T-cell (primary cell): ENCODE data around the gene ANKS1A. TPM values are rescaled to one million over a fixed set of nuclear protein-coding genes. Genes with fewer than 3 reads are reported as not detected.

ENCODE experiments used
- ATAC-seq, 4 experiments: fragments of 200-7000 bp in 3 of 4; fragments of 150-1000 bp in 1 of 4; cut with Tn5 transposase; replicated peaks in 1 of 4; 1 replicate in 3 of 4; 2 replicates in 1 of 4; pipeline ENCODE4 v1.10.0; 2021; ENCODE audit warnings: moderate library complexity in 3 of 4, mild to moderate bottlenecking in 2 of 4, moderate number of reproducible peaks in 1 of 4
- CTCF ChIA-PET, 2 donors: fragments of 300-600 bp; sonication (Branson Sonifier 250); formaldehyde crosslinking; loops; one replicate each; lab custom pipeline; 2022; ENCODE audit warnings: antibody characterized with exemption in 2 of 2; lab: Charles Lee
- POLR2A ChIA-PET, 2 donors: fragments of 300-600 bp; sonication (Branson Sonifier 250); formaldehyde crosslinking; loops; one replicate each; lab custom pipeline; 2022; ENCODE audit warnings: antibody characterized with exemption in 2 of 2; lab: Charles Lee
- DNase-seq, 35 experiments: peaks; one replicate each; pipeline versions ENCODE4 v3.0.0 to v3.0.0-alpha.2; 2013 to 2023
- H3K27ac ChIP-seq: one replicate; pipeline ENCODE4 v1.5.1; 2013; ENCODE audit warnings: low read length
- H3K27me3 ChIP-seq, 2 experiments: replicated peaks in 1 of 2; 1 replicate in 1 of 2; 2 replicates in 1 of 2; pipeline versions ENCODE4 v1.6.1 to v1.7.0; 2013; ENCODE audit warnings: low read length in 1 of 2, mixed read lengths in 1 of 2; ENCODE audit not compliant: control insufficient read depth in 2 of 2, insufficient read depth in 2 of 2; ENCODE audit errors: extremely low read depth in 1 of 2
- H3K36me3 ChIP-seq, 2 donors: 1 replicate in 1 of 2; 2 replicates in 1 of 2; pipeline versions ENCODE4 v1.6.1 to v1.7.0; 2013; ENCODE audit warnings: low read length in 1 of 2; ENCODE audit not compliant: control insufficient read depth in 2 of 2, insufficient read depth in 1 of 2; ENCODE audit errors: extremely low read depth in 1 of 2
- H3K4me1 ChIP-seq, 2 experiments: 1 replicate in 1 of 2; 2 replicates in 1 of 2; pipeline versions ENCODE4 v1.6.1 to v1.7.0; 2013; ENCODE audit warnings: low read length in 2 of 2, mixed read lengths in 1 of 2; ENCODE audit not compliant: insufficient read depth in 2 of 2, control insufficient read depth in 1 of 2; ENCODE audit errors: extremely low read depth in 1 of 2
- H3K4me3 ChIP-seq, 2 donors: 1 replicate in 1 of 2; 2 replicates in 1 of 2; pipeline versions ENCODE4 v1.5.1 to v1.7.0; 2013; ENCODE audit warnings: mild to moderate bottlenecking in 2 of 2, low read length in 1 of 2, moderate library complexity in 1 of 2; ENCODE audit not compliant: control insufficient read depth in 1 of 2; ENCODE audit errors: extremely low read depth in 1 of 2
- H3K9me3 ChIP-seq: 2 replicates; pipeline ENCODE4 v1.7.0; 2013
- H3K27ac Mint-ChIP-seq, 2 donors: one replicate each; pipeline ENCODE4 v1.8.0; 2020 to 2021; ENCODE audit warnings: mild to moderate bottlenecking in 2 of 2, mixed read lengths in 2 of 2
- H3K27me3 Mint-ChIP-seq, 2 donors: one replicate each; pipeline ENCODE4 v1.8.0; 2021 to 2022; ENCODE audit warnings: mixed read lengths in 2 of 2
- H3K36me3 Mint-ChIP-seq: one replicate; pipeline ENCODE4 v1.8.0; 2021; ENCODE audit warnings: mixed read lengths
- H3K4me1 Mint-ChIP-seq, 3 donors: one replicate each; pipeline ENCODE4 v1.8.0; 2020 to 2022; ENCODE audit warnings: mixed read lengths in 3 of 3, mild to moderate bottlenecking in 1 of 3
- H3K4me3 Mint-ChIP-seq, 3 donors: one replicate each; pipeline ENCODE4 v1.8.0; 2020 to 2022; ENCODE audit warnings: mild to moderate bottlenecking in 3 of 3, mixed read lengths in 3 of 3, moderate library complexity in 3 of 3
- H3K9me3 Mint-ChIP-seq, 3 donors: one replicate each; pipeline ENCODE4 v1.8.0; 2020 to 2022; ENCODE audit warnings: mixed read lengths in 3 of 3
- WGBS: methylation state at CpG from one replicate; pipeline ENCODE4 v1.1.5; 2013; ENCODE audit warnings: missing lambda C conversion rate; ENCODE audit not compliant: insufficient coverage; 5-methylcytosine and 5-hydroxymethylcytosine counted together
- total RNA-seq, 35 experiments: library from RNA in 6 of 35; stranded (reverse) in 6 of 35; fragments of 120-200 nt in 1 of 35; gene quantifications; one replicate each; pipeline versions ENCODE4 v1.2.1 to v1.2.4 and lab custom pipeline; 2013 to 2026

ANKS1A gene
- total RNA-seq, 5 donors from 2014 or later (not counting 1 experiment from before 2014, with no cell fraction given) = 11.1 to 14.4 (median 11.7) TPM

DNA sequence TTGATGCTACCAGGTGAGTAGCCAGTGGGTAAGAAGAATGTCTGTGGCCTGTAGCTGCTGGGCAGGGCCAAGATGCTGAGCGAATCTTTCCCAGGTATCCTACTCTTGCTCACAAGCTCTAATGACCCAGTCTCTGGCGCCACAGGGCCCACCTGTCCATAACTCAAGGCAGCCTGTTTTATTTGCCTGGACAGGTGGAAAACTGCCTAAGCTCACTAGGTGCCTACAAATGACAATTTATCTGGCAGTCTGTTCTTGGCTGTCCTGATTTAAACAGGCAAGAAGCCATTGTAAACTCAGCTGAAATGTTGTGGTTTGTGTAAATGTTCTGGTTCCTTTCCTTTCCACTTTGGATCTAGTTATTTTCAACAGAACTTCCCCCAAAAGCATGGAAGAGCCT, 138.8 kb downstream of the ANKS1A start:
- no peak overlapping the region for H3K4me3 ChIP-seq
- DNase-seq = no peak
- 100% methylated on average over 2 of the region's 2 CpGs for WGBS
- H3K9me3 Mint-ChIP-seq = no peaks in the 10 kb centered on the region
- H3K36me3 Mint-ChIP-seq = peaks cover 24% of the 10 kb centered on the region
- no peak overlapping the region for H3K27ac Mint-ChIP-seq
- no peaks in the 10 kb centered on the region for H3K9me3 ChIP-seq
- no peak for ATAC-seq
- no peaks in the 10 kb centered on the region for H3K4me1 Mint-ChIP-seq
- H3K27me3 Mint-ChIP-seq = no peaks in the 10 kb centered on the region
- CTCF ChIA-PET = interaction anchor here in 1 of 2 donors (0.5 kb wide), 1 partner anchor 105 kb away, joined by 5 read pairs; no protein-coding TSS in a partner anchor
- peaks cover 0 to 6% of the 10 kb centered on the region in 2 donors for H3K36me3 ChIP-seq
- H3K27ac ChIP-seq = no peak overlapping the region
- POLR2A ChIA-PET = no interaction called here
- no peaks in the 10 kb centered on the region for H3K27me3 ChIP-seq
- no peaks in the 10 kb centered on the region for H3K4me1 ChIP-seq
- H3K4me3 Mint-ChIP-seq = no peak overlapping the region

DNA sequence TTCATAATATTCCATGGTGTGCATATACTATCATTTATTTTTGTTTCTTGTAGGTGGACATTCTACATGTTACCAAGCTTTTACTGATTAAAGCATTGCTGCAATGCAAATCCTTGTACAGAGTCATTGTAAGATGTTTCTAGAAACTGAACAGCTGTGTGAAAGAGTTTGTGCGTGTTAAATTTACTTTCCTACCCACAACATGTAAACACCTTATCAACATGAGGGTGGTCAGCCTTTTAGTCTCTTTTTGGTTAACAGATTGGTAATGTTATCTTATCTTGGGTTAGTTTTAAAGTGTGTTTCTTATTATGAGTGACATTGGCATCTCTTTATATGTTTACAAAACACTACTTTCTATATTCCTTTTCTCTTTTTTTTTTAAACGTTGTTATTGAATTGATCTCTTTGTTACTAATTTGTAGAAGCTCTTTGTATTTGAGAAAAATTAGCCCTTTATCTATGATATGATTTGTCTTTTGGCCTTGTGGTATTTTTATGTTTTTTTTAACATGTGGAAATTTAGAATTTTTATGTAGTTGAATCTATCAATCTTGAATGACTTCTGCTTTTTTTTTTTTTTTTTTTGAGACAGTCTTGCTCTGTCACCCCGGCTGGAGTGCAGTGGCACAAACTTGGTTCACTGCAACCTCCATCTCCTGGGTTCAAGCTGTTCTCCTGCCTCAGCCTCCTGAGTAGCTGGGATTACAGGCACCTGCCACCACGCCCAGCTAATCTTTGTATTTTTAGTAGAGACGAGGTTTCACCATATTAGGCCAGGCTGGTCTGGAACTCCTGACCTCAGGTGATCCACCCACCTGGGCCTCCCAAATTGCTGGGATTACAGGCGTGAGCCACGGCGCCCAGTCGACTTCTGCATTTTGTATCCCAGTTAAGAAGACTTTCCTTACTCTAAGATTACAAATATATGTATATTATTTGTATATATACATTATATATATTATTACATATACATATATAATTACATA, 140.0 kb downstream of the ANKS1A start:
- ATAC-seq = no peak
- ChIA-PET POLR2A (interaction anchor here (0.5 to 0.7 kb wide), 2 partner anchors 10 to 288 kb away, joined by 3 to 4 read pairs; no protein-coding TSS in a partner anchor), CTCF (interaction anchor here in 1 of 2 donors (0.7 kb wide), 1 partner anchor 333 kb away, joined by 4 read pairs; no protein-coding TSS in a partner anchor)
- no peak overlapping the region for H3K27ac ChIP-seq
- H3K36me3 Mint-ChIP-seq = peaks cover 27% of the 10 kb centered on the region
- no peak overlapping the region for H3K4me3 Mint-ChIP-seq
- H3K4me3 ChIP-seq = no peak overlapping the region
- H3K27ac Mint-ChIP-seq = no peak overlapping the region
- no peak for DNase-seq
- WGBS = 90% methylated on average over 2 of the region's 9 CpGs
- H3K27me3 ChIP-seq = no peaks in the 10 kb centered on the region
- H3K4me1 Mint-ChIP-seq = no peaks in the 10 kb centered on the region
- H3K27me3 Mint-ChIP-seq = no peaks in the 10 kb centered on the region
- no peaks in the 10 kb centered on the region for H3K9me3 Mint-ChIP-seq
- H3K9me3 ChIP-seq = no peaks in the 10 kb centered on the region
- H3K36me3 ChIP-seq = peaks cover 0 to 10% of the 10 kb centered on the region in 2 donors
- no peaks in the 10 kb centered on the region for H3K4me1 ChIP-seq

DNA sequence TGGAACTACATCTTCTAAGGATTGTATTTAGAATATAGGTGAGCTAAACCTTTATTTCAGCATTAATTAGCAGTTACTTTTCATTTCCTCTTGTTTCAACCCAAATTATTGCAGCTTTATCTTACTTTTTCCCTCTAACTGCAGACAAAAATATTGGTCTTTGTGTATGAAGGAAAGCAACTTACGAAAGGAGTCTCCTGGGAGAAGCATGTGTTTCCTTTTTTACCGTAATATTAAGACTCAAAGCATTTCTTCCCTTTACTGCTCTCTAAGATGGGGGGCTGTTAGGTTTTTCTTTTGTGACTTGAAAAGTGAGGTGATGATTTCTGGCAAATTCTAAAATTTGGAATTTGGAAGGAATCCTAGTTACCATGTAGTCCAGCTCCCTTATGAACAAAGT, 141.0 kb downstream of the ANKS1A start:
- Histone ChIP-seq H3K36me3 (peaks cover 0 to 10% of the 10 kb centered on the region in 2 donors), H3K27ac (no peak overlapping the region), H3K9me3 (no peaks in the 10 kb centered on the region), H3K27me3 (no peaks in the 10 kb centered on the region), H3K4me3 (no peak overlapping the region), H3K4me1 (no peaks in the 10 kb centered on the region)
- Mint-ChIP-seq H3K4me1 (no peaks in the 10 kb centered on the region), H3K27ac (no peak overlapping the region), H3K9me3 (no peaks in the 10 kb centered on the region), H3K27me3 (no peaks in the 10 kb centered on the region), H3K36me3 (peaks cover 24% of the 10 kb centered on the region), H3K4me3 (no peak overlapping the region)
- WGBS = no CpG with 5 or more reads among the region's 2 CpGs
- DNase-seq (no peak), ATAC-seq (no peak)
- ChIA-PET POLR2A (interaction anchor here in 1 of 2 donors (0.5 to 0.6 kb wide), 2 partner anchors 125 to 289 kb away, joined by 3 to 5 read pairs; no protein-coding TSS in a partner anchor), CTCF (interaction anchor here (0.5 to 0.7 kb wide), 2 partner anchors 25 to 175 kb away, joined by 3 read pairs; no protein-coding TSS in a partner anchor)

GRCh38 chr6:35031611-35032529, 142.8 kb downstream of the ANKS1A start:
- H3K27ac ChIP-seq = no peak overlapping the region
- no peak for DNase-seq
- H3K27ac Mint-ChIP-seq = no peak overlapping the region
- WGBS = 100% methylated on average over 1 of the region's 5 CpGs
- peaks cover 0 to 10% of the 10 kb centered on the region in 2 donors for H3K36me3 ChIP-seq
- no peaks in the 10 kb centered on the region for H3K27me3 ChIP-seq
- H3K9me3 ChIP-seq = no peaks in the 10 kb centered on the region
- ChIA-PET CTCF (no interaction called here), POLR2A (no interaction called here)
- H3K36me3 Mint-ChIP-seq = peaks cover 24% of the 10 kb centered on the region
- H3K27me3 Mint-ChIP-seq = no peaks in the 10 kb centered on the region
- no peaks in the 10 kb centered on the region for H3K4me1 Mint-ChIP-seq
- H3K4me1 ChIP-seq = no peaks in the 10 kb centered on the region
- ATAC-seq = no peak
- H3K9me3 Mint-ChIP-seq = no peaks in the 10 kb centered on the region
- H3K4me3 Mint-ChIP-seq = no peak overlapping the region
- no peak overlapping the region for H3K4me3 ChIP-seq

- Mint-ChIP-seq H3K36me3 (peaks cover 24% of the 10 kb centered on the region), H3K27me3 (no peaks in the 10 kb centered on the region), H3K27ac (no peak overlapping the region), H3K9me3 (no peaks in the 10 kb centered on the region), H3K4me3 (no peak overlapping the region), H3K4me1 (no peaks in the 10 kb centered on the region)
- Histone ChIP-seq H3K9me3 (no peaks in the 10 kb centered on the region), H3K4me1 (no peaks in the 10 kb centered on the region), H3K27me3 (no peaks in the 10 kb centered on the region), H3K4me3 (no peak overlapping the region), H3K36me3 (peaks cover 5 to 7% of the 10 kb centered on the region in 2 donors), H3K27ac (no peak overlapping the region)
- 70% methylated on average over 3 of the region's 6 CpGs for WGBS
- POLR2A ChIA-PET = interaction anchor here in 1 of 2 donors (0.6 kb wide), 1 partner anchor 17 kb away, joined by 3 read pairs; no protein-coding TSS in a partner anchor
- DNase-seq (no peak), ATAC-seq (no peak)
- CTCF ChIA-PET = no interaction called here
Measured at GRCh38 chr6:35033683-35034082, 144.6 kb downstream of the ANKS1A start.
